ENCODE results near the gene FOXO1. TPM values are rescaled to one million over a fixed set of nuclear protein-coding genes. Genes with fewer than 3 reads are reported as not detected.

FOXO1 gene
- total and polyA plus RNA-seq, 2 of the 13 experiments (the other 11 are each of a cell fraction or from before 2014, with no cell fraction given): 8.1 to 13.1 TPM

DNA sequence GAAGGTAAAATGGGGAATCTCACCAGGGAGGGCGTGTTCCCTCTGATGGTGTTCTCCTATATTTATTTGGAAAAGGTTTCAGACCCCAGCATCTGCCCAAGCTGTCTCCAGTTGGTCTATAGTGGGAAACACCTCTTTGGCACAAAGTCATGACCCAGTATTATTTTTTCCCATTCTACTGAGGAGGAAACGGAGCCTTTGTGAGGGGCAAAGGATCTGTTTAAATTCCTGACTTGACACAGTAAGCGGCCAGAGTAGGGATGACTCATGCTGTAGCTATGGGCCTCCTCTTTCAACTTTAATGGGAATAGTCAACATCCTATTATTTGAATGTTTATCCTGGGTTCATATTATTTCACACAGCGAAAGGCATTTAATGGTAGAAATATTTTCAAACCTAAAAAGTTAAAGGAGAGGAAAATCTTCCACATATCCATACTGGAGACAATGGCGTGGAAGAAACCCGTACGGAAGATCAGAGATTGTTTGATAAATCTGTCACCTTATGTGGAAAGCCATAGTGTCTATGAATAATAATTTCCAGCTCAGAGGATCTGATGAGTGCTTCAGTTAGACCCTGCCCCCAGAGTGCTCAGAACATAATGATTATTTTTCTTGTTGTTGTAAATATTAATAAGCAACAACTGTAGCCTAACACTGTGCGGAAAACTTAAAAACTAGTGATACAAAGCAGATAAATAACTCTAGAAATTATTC is 126.0 kb downstream of the FOXO1 start (continued):
- TF ChIP-seq, protein P1, sequence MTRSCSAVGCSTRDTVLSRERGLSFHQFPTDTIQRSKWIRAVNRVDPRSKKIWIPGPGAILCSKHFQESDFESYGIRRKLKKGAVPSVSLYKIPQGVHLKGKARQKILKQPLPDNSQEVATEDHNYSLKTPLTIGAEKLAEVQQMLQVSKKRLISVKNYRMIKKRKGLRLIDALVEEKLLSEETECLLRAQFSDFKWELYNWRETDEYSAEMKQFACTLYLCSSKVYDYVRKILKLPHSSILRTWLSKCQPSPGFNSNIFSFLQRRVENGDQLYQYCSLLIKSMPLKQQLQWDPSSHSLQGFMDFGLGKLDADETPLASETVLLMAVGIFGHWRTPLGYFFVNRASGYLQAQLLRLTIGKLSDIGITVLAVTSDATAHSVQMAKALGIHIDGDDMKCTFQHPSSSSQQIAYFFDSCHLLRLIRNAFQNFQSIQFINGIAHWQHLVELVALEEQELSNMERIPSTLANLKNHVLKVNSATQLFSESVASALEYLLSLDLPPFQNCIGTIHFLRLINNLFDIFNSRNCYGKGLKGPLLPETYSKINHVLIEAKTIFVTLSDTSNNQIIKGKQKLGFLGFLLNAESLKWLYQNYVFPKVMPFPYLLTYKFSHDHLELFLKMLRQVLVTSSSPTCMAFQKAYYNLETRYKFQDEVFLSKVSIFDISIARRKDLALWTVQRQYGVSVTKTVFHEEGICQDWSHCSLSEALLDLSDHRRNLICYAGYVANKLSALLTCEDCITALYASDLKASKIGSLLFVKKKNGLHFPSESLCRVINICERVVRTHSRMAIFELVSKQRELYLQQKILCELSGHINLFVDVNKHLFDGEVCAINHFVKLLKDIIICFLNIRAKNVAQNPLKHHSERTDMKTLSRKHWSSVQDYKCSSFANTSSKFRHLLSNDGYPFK (CRISPR knock-in tag; IDR thresholded peaks at IDR 0.05; ENCODE audit: borderline replicate concordance): no peak
- TF ChIP-seq, protein P2, sequence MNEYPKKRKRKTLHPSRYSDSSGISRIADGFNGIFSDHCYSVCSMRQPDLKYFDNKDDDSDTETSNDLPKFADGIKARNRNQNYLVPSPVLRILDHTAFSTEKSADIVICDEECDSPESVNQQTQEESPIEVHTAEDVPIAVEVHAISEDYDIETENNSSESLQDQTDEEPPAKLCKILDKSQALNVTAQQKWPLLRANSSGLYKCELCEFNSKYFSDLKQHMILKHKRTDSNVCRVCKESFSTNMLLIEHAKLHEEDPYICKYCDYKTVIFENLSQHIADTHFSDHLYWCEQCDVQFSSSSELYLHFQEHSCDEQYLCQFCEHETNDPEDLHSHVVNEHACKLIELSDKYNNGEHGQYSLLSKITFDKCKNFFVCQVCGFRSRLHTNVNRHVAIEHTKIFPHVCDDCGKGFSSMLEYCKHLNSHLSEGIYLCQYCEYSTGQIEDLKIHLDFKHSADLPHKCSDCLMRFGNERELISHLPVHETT (CRISPR knock-in tag; conservative IDR thresholded peaks at IDR 0.05): no peak
- TF ChIP-seq ZNF839 (CRISPR knock-in tag; IDR thresholded peaks at IDR 0.05; ENCODE audit: borderline replicate concordance) (no peak), KLF12 (CRISPR knock-in tag; IDR thresholded peaks at IDR 0.05; ENCODE audit: borderline replicate concordance) (no peak), ZNF124 (CRISPR knock-in tag; IDR thresholded peaks at IDR 0.05) (peak; percentile 62; the same call in 1 of the 2 replicates), ZSCAN21 (CRISPR knock-in tag; IDR thresholded peaks at IDR 0.05; ENCODE audit: borderline replicate concordance) (no peak), ZNF230 (CRISPR knock-in tag; IDR thresholded peaks at IDR 0.05) (no peak)
- TF ChIP-seq, protein P3, sequence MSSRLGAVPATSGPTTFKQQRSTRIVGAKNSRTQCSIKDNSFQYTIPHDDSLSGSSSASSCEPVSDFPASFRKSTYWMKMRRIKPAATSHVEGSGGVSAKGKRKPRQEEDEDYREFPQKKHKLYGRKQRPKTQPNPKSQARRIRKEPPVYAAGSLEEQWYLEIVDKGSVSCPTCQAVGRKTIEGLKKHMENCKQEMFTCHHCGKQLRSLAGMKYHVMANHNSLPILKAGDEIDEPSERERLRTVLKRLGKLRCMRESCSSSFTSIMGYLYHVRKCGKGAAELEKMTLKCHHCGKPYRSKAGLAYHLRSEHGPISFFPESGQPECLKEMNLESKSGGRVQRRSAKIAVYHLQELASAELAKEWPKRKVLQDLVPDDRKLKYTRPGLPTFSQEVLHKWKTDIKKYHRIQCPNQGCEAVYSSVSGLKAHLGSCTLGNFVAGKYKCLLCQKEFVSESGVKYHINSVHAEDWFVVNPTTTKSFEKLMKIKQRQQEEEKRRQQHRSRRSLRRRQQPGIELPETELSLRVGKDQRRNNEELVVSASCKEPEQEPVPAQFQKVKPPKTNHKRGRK (CRISPR knock-in tag; IDR thresholded peaks at IDR 0.05): no peak
- TF ChIP-seq, protein P4, sequence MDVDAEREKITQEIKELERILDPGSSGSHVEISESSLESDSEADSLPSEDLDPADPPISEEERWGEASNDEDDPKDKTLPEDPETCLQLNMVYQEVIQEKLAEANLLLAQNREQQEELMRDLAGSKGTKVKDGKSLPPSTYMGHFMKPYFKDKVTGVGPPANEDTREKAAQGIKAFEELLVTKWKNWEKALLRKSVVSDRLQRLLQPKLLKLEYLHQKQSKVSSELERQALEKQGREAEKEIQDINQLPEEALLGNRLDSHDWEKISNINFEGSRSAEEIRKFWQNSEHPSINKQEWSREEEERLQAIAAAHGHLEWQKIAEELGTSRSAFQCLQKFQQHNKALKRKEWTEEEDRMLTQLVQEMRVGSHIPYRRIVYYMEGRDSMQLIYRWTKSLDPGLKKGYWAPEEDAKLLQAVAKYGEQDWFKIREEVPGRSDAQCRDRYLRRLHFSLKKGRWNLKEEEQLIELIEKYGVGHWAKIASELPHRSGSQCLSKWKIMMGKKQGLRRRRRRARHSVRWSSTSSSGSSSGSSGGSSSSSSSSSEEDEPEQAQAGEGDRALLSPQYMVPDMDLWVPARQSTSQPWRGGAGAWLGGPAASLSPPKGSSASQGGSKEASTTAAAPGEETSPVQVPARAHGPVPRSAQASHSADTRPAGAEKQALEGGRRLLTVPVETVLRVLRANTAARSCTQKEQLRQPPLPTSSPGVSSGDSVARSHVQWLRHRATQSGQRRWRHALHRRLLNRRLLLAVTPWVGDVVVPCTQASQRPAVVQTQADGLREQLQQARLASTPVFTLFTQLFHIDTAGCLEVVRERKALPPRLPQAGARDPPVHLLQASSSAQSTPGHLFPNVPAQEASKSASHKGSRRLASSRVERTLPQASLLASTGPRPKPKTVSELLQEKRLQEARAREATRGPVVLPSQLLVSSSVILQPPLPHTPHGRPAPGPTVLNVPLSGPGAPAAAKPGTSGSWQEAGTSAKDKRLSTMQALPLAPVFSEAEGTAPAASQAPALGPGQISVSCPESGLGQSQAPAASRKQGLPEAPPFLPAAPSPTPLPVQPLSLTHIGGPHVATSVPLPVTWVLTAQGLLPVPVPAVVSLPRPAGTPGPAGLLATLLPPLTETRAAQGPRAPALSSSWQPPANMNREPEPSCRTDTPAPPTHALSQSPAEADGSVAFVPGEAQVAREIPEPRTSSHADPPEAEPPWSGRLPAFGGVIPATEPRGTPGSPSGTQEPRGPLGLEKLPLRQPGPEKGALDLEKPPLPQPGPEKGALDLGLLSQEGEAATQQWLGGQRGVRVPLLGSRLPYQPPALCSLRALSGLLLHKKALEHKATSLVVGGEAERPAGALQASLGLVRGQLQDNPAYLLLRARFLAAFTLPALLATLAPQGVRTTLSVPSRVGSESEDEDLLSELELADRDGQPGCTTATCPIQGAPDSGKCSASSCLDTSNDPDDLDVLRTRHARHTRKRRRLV (CRISPR knock-in tag; IDR thresholded peaks at IDR 0.05): no peak
- TF ChIP-seq, protein P5, sequence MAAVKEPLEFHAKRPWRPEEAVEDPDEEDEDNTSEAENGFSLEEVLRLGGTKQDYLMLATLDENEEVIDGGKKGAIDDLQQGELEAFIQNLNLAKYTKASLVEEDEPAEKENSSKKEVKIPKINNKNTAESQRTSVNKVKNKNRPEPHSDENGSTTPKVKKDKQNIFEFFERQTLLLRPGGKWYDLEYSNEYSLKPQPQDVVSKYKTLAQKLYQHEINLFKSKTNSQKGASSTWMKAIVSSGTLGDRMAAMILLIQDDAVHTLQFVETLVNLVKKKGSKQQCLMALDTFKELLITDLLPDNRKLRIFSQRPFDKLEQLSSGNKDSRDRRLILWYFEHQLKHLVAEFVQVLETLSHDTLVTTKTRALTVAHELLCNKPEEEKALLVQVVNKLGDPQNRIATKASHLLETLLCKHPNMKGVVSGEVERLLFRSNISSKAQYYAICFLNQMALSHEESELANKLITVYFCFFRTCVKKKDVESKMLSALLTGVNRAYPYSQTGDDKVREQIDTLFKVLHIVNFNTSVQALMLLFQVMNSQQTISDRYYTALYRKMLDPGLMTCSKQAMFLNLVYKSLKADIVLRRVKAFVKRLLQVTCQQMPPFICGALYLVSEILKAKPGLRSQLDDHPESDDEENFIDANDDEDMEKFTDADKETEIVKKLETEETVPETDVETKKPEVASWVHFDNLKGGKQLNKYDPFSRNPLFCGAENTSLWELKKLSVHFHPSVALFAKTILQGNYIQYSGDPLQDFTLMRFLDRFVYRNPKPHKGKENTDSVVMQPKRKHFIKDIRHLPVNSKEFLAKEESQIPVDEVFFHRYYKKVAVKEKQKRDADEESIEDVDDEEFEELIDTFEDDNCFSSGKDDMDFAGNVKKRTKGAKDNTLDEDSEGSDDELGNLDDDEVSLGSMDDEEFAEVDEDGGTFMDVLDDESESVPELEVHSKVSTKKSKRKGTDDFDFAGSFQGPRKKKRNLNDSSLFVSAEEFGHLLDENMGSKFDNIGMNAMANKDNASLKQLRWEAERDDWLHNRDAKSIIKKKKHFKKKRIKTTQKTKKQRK (IDR thresholded peaks at IDR 0.05; ENCODE audit: low read length): no peak
- TF ChIP-seq, protein P6, sequence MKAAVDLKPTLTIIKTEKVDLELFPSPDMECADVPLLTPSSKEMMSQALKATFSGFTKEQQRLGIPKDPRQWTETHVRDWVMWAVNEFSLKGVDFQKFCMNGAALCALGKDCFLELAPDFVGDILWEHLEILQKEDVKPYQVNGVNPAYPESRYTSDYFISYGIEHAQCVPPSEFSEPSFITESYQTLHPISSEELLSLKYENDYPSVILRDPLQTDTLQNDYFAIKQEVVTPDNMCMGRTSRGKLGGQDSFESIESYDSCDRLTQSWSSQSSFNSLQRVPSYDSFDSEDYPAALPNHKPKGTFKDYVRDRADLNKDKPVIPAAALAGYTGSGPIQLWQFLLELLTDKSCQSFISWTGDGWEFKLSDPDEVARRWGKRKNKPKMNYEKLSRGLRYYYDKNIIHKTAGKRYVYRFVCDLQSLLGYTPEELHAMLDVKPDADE (CRISPR knock-in tag; IDR thresholded peaks at IDR 0.05): no peak
